Common myeloid progenitor, CD34-positive (primary cell): ENCODE results near the gene PCDHB11.
A peak's percentile ranks its signal among the peaks of the same experiment; 100 is the strongest.
"Not testable (repeated sequence)": the region's sequence is repeated elsewhere in the genome, so short reads cannot be mapped to it uniquely, and the experiment has no call there.

Experiments
- CTCF ChIA-PET: fragments of 350-600 bp; sonication (Branson Sonifier 250); formaldehyde crosslinking; loops from one replicate; lab custom pipeline; 2021; ENCODE audit warnings: antibody characterized with exemption; lab: Charles Lee
- POLR2A ChIA-PET: fragments of 350-600 bp; sonication (Branson Sonifier 250); formaldehyde crosslinking; loops from one replicate; lab custom pipeline; 2021; ENCODE audit warnings: antibody characterized with exemption; lab: Charles Lee
- DNase-seq, 3 donors: peaks; one replicate each; pipeline versions ENCODE4 v3.0.0 to v3.0.0-alpha.2; 2013
- H3K27ac ChIP-seq, 2 experiments: 1 replicate in 1 of 2; 2 replicates in 1 of 2; pipeline ENCODE4 v1.7.0; 2013; ENCODE audit warnings: inconsistent platforms in 2 of 2, low read length in 2 of 2, mild to moderate bottlenecking in 2 of 2, low read depth in 1 of 2, moderate library complexity in 1 of 2; ENCODE audit not compliant: severe bottlenecking in 2 of 2, insufficient read depth in 1 of 2, poor library complexity in 1 of 2
- H3K27me3 ChIP-seq, 5 experiments: replicated peaks in 2 of 5; 1 replicate in 3 of 5; 2 replicates in 2 of 5; pipeline versions ENCODE4 v1.6.1 to v1.7.0; 2013; ENCODE audit warnings: low read length in 4 of 5, mild to moderate bottlenecking in 2 of 5, moderate library complexity in 2 of 5, inconsistent platforms in 1 of 5; ENCODE audit not compliant: insufficient read depth in 5 of 5, control insufficient read depth in 4 of 5
- H3K36me3 ChIP-seq, 4 experiments: 1 replicate in 2 of 4; 2 replicates in 2 of 4; pipeline versions ENCODE4 v1.6.1 to v1.7.0; 2013; ENCODE audit warnings: low read length in 3 of 4, control low read depth in 1 of 4, mild to moderate bottlenecking in 1 of 4; ENCODE audit not compliant: control insufficient read depth in 4 of 4, insufficient read depth in 4 of 4
- H3K4me1 ChIP-seq, 4 experiments: 1 replicate in 3 of 4; 2 replicates in 1 of 4; pipeline versions ENCODE4 v1.6.1 to v1.7.1; 2013; ENCODE audit warnings: low read length in 3 of 4, mild to moderate bottlenecking in 3 of 4, control low read depth in 1 of 4, inconsistent platforms in 1 of 4, moderate library complexity in 1 of 4; ENCODE audit not compliant: control insufficient read depth in 4 of 4, insufficient read depth in 4 of 4; ENCODE audit errors: control extremely low read depth in 1 of 4
- H3K4me3 ChIP-seq, 7 experiments: 1 replicate in 4 of 7; 2 replicates in 3 of 7; pipeline versions ENCODE4 v1.5.1 to v1.7.0; 2013; ENCODE audit warnings: mild to moderate bottlenecking in 7 of 7, low read length in 6 of 7, moderate library complexity in 6 of 7, inconsistent platforms in 2 of 7, low read depth in 2 of 7, control low read depth in 1 of 7; ENCODE audit not compliant: insufficient read depth in 4 of 7, control insufficient read depth in 1 of 7; ENCODE audit errors: extremely low read depth in 1 of 7
- H3K9me3 ChIP-seq, 5 experiments: 1 replicate in 4 of 5; 2 replicates in 1 of 5; pipeline versions ENCODE4 v1.6.1 to v1.7.1; 2013; ENCODE audit warnings: low read length in 4 of 5, mild to moderate bottlenecking in 2 of 5, inconsistent platforms in 1 of 5, low read depth in 1 of 5, moderate library complexity in 1 of 5; ENCODE audit not compliant: control insufficient read depth in 4 of 5, insufficient read depth in 2 of 5; ENCODE audit errors: control extremely low read depth in 1 of 5
- WGBS: methylation state at CpG from one replicate; pipeline ENCODE4 v1.1.5; 2013; ENCODE audit not compliant: insufficient coverage; 5-methylcytosine and 5-hydroxymethylcytosine counted together

Gene PCDHB11

DNA sequence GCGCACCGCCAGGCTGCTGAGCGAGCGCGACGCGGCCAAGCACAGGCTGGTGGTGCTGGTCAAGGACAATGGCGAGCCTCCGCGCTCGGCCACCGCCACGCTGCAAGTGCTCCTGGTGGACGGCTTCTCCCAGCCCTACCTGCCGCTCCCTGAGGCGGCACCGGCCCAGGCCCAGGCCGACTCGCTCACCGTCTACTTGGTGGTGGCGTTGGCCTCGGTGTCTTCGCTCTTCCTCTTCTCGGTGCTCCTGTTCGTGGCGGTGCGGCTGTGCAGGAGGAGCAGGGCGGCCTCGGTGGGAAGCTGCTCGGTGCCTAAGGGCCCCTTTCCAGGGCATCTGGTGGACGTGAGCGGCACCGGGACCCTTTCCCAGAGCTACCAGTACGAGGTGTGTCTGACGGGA is 2.2 kb downstream of the PCDHB11 start:
- H3K9me3 ChIP-seq: peaks cover 8 to 34% (median 15%) of the 10 kb centered on the region in 5 experiments
- H3K36me3 ChIP-seq, H3K4me3 ChIP-seq, DNase-seq, H3K4me1 ChIP-seq, POLR2A ChIA-PET, H3K27ac ChIP-seq, CTCF ChIA-PET: not testable (repeated sequence)
- peaks cover 3 to 32% (median 4%) of the 10 kb centered on the region in 5 experiments for H3K27me3 ChIP-seq
- WGBS: 34% methylated on average over 27 of the region's 35 CpGs

DNA sequence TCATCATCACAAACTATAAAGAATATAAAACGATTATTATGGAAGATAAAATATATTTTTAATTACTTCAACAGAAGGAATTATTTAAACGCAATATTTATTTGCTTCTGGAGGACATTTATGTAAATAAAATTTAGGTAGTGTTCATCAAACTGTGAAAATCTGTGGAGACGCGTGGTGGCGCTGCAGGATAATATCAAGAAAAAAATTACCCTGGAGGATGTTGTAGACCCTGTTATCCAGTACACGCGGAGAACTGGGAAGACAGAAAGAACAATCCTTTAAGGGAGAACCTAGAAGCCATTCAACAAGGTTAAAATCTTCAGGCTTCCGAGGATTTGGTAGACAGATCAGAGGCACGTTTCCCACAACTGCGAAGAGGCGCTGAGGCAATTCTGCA is 9.1 kb downstream of the PCDHB11 start, which contains the start of gene PCDHB12:
Gene PCDHB12 (plus strand): TSS at position 242 of the 400 bp plus-strand sequence. CDS start 189 bp downstream, outside the sequence.
- peak in 2 of 3 donors; percentile 4 for DNase-seq
- Histone ChIP-seq H3K9me3 (peaks cover 4 to 26% (median 11%) of the 10 kb centered on the region in 5 experiments), H3K27ac (no peak within 1 kb of the TSS), H3K27me3 (peaks cover 3 to 37% (median 19%) of the 10 kb centered on the region in 5 experiments), H3K36me3 (no peaks in the 10 kb centered on the region), H3K4me3 (no peak within 1 kb of the TSS), H3K4me1 (no peaks in the 10 kb centered on the region)
- CTCF ChIA-PET: no interaction called here
- POLR2A ChIA-PET: no interaction called here
- 22% methylated on average over 9 of the region's 11 CpGs for WGBS

DNA sequence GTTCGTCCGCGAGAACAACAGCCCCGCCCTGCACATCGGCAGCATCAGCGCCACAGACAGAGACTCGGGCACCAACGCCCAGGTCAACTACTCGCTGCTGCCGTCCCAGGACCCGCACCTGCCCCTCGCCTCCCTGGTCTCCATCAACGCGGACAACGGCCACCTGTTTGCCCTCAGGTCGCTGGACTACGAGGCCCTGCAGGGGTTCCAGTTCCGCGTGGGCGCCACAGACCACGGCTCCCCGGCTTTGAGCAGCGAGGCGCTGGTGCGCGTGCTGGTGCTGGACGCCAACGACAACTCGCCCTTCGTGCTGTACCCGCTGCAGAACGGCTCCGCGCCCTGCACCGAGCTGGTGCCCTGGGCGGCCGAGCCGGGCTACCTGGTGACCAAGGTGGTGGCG is 10.9 kb downstream of the PCDHB11 start:
- H3K27me3 ChIP-seq: peaks cover 7 to 51% (median 19%) of the 10 kb centered on the region in 5 experiments
- peaks cover 4 to 32% (median 18%) of the 10 kb centered on the region in 5 experiments for H3K9me3 ChIP-seq
- WGBS: 33% methylated on average over 22 of the region's 39 CpGs
- POLR2A ChIA-PET, H3K4me1 ChIP-seq, H3K4me3 ChIP-seq, H3K36me3 ChIP-seq, DNase-seq, H3K27ac ChIP-seq, CTCF ChIA-PET: not testable (repeated sequence)

DNA sequence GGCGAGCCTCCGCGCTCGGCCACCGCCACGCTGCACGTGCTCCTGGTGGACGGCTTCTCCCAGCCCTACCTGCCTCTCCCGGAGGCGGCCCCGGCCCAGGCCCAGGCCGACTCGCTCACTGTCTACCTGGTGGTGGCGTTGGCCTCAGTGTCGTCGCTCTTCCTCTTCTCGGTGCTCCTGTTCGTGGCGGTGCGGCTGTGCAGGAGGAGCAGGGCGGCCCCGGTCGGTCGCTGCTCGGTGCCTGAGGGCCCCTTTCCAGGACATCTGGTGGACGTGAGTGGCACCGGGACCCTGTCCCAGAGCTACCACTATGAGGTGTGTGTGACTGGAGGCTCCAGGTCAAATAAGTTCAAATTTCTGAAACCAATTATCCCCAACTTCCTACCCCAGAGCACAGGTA is 11.4 kb downstream of the PCDHB11 start:
- DNase-seq, H3K36me3 ChIP-seq, H3K4me3 ChIP-seq, H3K27ac ChIP-seq, CTCF ChIA-PET, POLR2A ChIA-PET, H3K4me1 ChIP-seq: not testable (repeated sequence)
- peaks cover 3 to 34% (median 20%) of the 10 kb centered on the region in 5 experiments for H3K9me3 ChIP-seq
- WGBS: 35% methylated on average over 5 of the region's 27 CpGs
- H3K27me3 ChIP-seq: peaks cover 7 to 55% (median 19%) of the 10 kb centered on the region in 5 experiments

DNA sequence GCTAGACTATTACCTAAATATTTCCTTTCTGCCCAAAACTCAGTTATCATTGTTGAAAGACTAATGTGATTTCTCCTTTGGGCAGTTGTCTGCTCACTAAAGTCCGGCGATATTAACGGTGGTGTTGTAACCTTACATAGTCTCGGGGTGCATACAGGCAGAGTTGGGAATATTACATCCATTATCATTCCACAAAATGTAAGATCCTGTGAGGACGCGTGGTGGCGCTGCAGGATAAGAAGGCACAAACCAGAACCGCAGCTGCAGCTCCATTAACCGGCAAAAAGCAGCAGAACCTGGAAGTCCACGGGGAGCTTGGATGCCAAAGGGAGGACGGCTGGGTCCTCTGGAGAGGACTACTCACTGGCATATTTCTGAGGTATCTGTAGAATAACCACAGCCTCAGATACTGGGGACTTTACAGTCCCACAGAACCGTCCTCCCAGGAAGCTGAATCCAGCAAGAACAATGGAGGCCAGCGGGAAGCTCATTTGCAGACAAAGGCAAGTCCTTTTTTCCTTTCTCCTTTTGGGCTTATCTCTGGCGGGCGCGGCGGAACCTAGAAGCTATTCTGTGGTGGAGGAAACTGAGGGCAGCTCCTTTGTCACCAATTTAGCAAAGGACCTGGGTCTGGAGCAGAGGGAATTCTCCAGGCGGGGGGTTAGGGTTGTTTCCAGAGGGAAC is 14.4 kb downstream of the PCDHB11 start, which contains the start of gene PCDHB13:
Gene PCDHB13 (plus strand): TSS at position 264 of the 684 bp plus-strand sequence. CDS start 205 bp downstream, at position 469.
- CTCF ChIA-PET, POLR2A ChIA-PET, H3K36me3 ChIP-seq, H3K4me3 ChIP-seq, H3K27ac ChIP-seq, H3K4me1 ChIP-seq: not testable (repeated sequence)
- peak in 2 of 3 donors; percentile 1 to 21 for DNase-seq
- Histone ChIP-seq H3K27me3 (peaks cover 8 to 50% (median 19%) of the 10 kb centered on the region in 5 experiments), H3K9me3 (peaks cover 3 to 46% (median 23%) of the 10 kb centered on the region in 5 experiments)
- WGBS: no CpG with 5 or more reads among the region's 18 CpGs

DNA sequence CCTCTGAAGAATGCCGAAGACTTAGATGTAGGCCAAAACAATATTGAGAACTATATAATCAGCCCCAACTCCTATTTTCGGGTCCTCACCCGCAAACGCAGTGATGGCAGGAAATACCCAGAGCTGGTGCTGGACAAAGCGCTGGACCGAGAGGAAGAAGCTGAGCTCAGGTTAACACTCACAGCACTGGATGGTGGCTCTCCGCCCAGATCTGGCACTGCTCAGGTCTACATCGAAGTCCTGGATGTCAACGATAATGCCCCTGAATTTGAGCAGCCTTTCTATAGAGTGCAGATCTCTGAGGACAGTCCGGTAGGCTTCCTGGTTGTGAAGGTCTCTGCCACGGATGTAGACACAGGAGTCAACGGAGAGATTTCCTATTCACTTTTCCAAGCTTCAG is 15.2 kb downstream of the PCDHB11 start:
- peaks cover 4 to 44% (median 19%) of the 10 kb centered on the region in 5 experiments for H3K27me3 ChIP-seq
- WGBS: 51% methylated on average over 5 of the region's 12 CpGs
- DNase-seq, POLR2A ChIA-PET, H3K4me3 ChIP-seq, H3K4me1 ChIP-seq, CTCF ChIA-PET, H3K36me3 ChIP-seq, H3K27ac ChIP-seq: not testable (repeated sequence)
- H3K9me3 ChIP-seq: peaks cover 3 to 40% (median 23%) of the 10 kb centered on the region in 5 experiments

DNA sequence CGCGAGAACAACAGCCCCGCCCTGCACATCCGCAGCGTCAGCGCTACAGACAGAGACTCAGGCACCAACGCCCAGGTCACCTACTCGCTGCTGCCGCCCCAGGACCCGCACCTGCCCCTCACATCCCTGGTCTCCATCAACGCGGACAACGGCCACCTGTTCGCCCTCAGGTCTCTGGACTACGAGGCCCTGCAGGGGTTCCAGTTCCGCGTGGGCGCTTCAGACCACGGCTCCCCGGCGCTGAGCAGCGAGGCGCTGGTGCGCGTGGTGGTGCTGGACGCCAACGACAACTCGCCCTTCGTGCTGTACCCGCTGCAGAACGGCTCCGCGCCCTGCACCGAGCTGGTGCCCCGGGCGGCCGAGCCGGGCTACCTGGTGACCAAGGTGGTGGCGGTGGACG is 16.1 kb downstream of the PCDHB11 start:
- DNase-seq, POLR2A ChIA-PET, H3K27ac ChIP-seq, H3K36me3 ChIP-seq, H3K4me1 ChIP-seq, CTCF ChIA-PET, H3K4me3 ChIP-seq: not testable (repeated sequence)
- H3K27me3 ChIP-seq: peaks cover 0 to 37% (median 19%) of the 10 kb centered on the region in 5 experiments
- 33% methylated on average over 19 of the region's 40 CpGs for WGBS
- H3K9me3 ChIP-seq: peaks cover 3 to 36% (median 17%) of the 10 kb centered on the region in 5 experiments
